NCI-H2227 (cell line): ENCODE measurements around the gene ZNF337.
"Not testable (repeated sequence)": the region's sequence is repeated elsewhere in the genome, so short reads cannot be mapped to it uniquely, and the experiment has no call there.

Experiments used
- DNase-seq: peaks from one replicate; lab custom pipeline; 2025; ENCODE audit not compliant: unreplicated experiment; lab: John Stamatoyannopoulos, UW

The ZNF337 gene

GRCh38 chr20:25696371-25697131, at the start of gene ZNF337:
Gene ZNF337, minus strand, starts transcription at chr20:25696853. Its CDS starts 10,436 bp downstream, at chr20:25686417.
- DNase-seq, result peak; percentile 99

- DNase-seq, result no peak
These were observed 49.1 kb upstream of the ZNF337 start for GRCh38 chr20:25745738-25746137.

GRCh38 chr20:25745100-25745499, 48.4 kb upstream of the ZNF337 start:
- DNase-seq, result no peak

GRCh38 chr20:25744261-25744660, 47.6 kb upstream of the ZNF337 start:
- no peak for DNase-seq

DNA sequence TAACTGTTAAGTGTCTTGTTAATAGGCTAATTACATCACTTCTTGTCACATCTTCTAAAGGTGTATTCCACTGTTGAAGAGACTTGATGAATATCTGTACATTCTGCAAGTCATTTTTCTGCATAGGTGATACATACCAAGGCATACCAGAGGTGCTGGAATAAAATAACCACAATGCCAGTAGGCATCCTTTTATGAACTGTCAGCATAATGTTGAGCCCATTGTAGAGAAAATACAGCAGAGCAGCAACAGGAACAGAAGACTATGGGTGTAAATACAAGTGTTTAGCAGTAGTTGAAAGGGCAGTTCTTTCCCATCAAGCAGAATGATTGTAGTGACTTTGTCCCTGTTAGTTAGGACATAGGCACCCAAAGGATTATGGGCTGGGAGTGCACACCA, 44.4 kb upstream of the ZNF337 start:
- no peak for DNase-seq

GRCh38 chr20:25739615-25740320, 43.1 kb upstream of the ZNF337 start:
- no peak for DNase-seq

DNA sequence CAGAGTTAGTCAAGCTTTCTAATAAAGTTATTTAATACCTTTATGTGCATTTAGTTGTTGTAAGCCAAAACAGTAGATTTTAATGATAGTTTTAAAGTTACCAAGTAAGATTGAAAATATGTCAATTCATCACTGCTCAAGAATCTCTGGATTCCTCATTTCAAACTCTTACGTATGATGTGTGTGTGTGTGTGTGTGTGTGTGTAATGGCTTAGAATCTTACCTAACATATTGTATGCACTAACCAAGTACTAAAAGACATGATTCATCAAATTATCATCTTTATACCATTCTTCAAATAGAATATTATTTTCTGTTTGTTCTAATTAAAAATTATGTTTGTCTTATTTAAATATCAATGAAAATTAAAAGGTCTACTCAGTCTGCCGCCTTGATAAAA, 41.5 kb upstream of the ZNF337 start:
- DNase-seq, result no peak

DNA sequence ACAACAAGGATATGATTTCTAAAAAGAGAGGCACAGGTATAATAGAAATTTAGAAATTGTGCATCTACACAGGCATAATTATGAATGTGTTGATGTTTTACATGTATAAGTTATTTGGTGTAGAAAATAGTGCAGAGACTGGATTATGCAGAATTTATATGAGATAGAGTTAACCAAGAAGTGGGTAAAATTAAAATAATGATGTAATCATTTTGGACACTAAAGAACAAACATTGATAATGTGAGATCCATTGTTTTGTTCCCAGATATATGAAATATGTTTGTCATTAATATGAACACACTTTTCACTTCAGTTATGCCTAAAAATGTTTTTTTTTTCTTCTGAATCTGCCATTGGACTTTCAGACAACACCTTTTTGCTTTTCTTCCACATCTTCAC, 37.2 kb upstream of the ZNF337 start:
- no peak for DNase-seq

GRCh38 chr20:25730862-25731261, 34.2 kb upstream of the ZNF337 start:
- no peak for DNase-seq

DNA sequence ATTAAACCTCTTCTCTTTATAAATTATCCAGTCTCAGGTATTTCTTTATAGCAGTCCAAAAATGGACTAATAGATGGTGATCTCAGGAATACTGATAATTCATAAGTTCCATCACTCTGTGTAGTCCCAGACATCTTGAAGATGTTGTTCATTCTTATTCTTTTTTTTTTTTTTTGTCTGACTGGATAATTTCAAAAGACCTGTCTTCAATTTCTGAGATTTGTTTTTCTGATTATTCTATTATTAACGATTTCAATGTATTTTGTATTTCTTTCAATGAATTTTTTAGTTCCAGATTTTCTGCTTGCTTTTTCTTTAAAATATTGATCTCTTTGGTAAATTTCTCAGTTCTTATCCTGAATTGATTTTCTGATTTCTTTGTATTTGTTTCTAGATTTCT, 29.7 kb upstream of the ZNF337 start:
- DNase-seq, result no peak

DNA sequence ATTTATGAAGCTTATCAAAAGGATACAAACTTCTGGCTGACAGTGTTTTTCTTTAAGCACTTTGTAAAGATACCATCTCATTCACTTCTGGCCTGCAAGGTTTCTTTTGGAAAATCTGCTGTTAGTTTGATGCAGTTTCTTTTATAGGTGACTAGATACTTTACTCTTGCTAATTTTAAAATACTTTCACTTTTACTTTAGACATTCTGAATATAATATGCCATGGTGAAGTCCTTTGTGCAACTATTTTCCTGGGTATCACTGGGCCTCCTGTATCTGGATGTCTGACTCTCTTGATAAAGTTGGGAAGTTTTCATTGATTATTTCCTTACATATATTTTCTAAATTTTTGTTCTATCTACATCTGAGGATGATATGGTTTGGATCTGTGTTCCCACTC, 29.0 kb upstream of the ZNF337 start:
- no peak for DNase-seq

DNA sequence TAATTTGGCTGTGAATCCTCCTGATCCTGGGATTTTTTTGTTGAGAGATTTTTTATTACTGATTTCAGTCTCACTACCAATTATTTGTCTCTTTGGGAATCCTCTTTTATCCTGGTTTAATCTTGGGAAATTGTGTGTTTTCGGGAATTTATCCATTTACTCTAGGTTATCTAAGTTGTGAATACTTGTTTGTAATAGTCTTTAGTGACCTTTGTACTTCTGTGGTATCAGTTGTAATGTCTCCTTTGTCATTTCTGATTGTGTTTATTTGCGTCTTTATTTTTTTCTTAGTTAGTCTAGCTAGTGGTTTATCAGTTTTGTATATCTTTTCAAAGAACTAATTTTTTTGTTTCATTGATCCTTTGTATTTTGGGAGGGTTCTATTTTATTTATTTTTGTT, 27.3 kb upstream of the ZNF337 start:
- DNase-seq, result no peak

DNA sequence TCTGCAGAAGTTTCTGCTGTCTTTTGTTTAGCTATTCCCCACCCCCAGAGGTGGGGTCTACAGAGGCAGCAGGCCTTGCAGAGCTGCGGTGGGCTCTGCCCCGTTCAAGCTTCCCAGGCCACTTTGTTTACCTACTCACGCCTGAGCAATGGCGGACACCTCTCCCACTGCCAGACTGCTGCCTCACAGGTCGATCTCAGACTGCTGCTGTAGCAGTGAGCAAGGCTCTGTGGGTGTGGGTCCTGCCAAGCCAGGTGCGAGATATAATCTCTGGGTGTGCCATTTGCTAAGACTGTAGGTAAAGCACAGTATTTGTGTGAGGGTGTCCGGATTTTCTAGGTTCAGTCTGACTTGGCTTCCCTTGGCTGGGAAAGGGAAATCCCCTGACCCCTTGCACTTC, 23.6 kb upstream of the ZNF337 start:
- no peak for DNase-seq

GRCh38 chr20:25718896-25719809, 22.5 kb upstream of the ZNF337 start:
- DNase-seq, result peak; percentile 18

- no peak for DNase-seq
These were observed 11.0 kb upstream of the ZNF337 start for GRCh38 chr20:25707695-25708094.

DNA sequence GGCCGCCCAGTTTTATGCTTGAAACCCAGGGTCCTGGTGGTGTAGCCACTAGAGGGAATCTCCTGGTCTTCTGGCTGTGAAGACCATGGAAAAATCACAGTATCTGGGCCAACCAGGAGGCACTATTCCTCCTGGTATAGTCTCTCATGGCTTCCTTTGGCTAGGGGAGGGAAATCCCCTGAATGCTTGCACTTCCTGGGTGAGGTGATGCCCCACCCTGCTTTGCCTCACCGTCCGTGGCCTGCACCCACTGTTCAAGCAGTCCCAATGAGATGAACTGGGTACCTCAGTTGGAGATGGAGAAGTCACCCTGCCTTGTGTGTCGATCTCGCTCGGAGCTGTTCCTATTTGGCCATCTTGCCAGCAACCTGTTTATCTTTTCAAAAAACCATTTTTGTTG, 10.1 kb upstream of the ZNF337 start:
- DNase-seq, result no peak

DNA sequence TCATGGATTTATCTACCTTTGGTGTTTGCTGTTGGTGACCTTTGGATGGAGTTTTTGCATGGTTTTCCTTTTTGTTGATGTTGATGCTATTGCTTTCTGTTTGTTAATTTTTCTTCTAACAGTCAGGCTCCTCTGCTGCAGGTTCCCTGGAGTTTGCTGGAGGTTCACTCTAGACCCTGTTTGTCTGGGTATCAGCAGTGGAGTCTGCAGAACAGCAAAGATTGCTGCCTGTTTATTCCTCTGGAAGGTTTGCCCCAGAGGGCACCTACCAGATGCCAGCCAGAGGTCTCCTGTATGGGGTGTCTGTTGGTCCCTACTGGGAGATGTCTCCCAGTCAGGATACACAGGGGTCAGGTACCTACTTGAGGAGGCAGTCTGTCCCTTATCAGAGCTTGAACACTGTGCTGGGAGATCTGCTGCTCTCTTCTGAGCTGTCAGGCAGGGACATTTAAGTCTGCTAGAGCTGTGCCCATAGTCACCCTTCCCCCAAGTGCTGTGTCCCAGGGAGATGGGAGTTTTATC, 9.2 kb upstream of the ZNF337 start:
- no peak for DNase-seq

DNA sequence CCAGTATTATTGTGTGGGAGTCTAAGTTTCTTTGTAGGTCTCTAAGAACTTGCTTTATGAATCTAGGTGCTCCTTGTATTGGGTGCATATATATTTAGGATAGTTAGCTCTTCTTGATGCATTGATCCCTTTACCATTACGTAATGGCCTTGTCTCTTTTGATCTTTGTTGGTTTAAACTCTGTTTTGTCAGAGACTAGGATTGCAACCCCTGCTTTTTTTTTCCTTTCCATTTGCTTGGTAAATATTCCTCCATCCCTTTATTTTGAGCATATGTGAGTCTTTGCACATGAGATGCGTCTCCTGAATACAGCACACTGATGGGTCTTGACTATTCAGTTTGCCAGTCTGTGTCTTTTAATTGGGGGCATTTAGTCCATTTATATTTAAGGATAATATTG, 7.7 kb upstream of the ZNF337 start:
- not testable (repeated sequence) for DNase-seq

- DNase-seq, result not testable (repeated sequence)
These were observed 4.2 kb upstream of the ZNF337 start for GRCh38 chr20:25700835-25701234.

DNA sequence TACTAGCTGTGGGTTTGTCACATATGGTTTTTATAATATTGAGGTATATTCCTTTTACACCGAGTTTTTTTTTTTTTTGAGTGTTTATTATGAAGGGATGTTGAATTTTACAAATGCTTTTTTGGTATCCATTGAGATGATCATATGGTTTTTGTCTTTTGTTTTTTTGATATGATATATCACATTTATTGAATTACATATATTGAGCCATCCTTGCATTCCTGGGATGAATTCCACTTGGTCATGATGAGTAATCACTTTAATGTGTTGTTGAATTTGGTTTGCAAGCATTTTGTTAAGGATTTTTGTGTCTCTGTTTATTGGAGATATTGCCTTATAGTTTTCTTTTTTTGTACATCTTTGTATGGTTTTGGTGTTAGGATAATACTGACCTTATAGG, 3.3 kb upstream of the ZNF337 start:
- DNase-seq, result peak; percentile 7

- DNase-seq, result no peak
These were observed 436 bp upstream of the ZNF337 start for GRCh38 chr20:25697132-25697446.
